NCI-H128 (cell line): ENCODE results near the gene KCP.

Experiments used
- DNase-seq: peaks from one replicate; lab custom pipeline; 2025; ENCODE audit not compliant: unreplicated experiment; lab: John Stamatoyannopoulos, UW

The KCP gene

GRCh38 chr7:128860158-128861073, 50.1 kb downstream of the KCP start:
- no peak for DNase-seq

- no peak for DNase-seq
These were observed 51.0 kb downstream of the KCP start for GRCh38 chr7:128859232-128860157.

- DNase-seq, result no peak
These were observed 51.9 kb downstream of the KCP start for GRCh38 chr7:128858380-128859231.

GRCh38 chr7:128856001-128856718, 54.3 kb downstream of the KCP start:
- DNase-seq, result no peak

GRCh38 chr7:128855559-128855958, 55.0 kb downstream of the KCP start:
- DNase-seq, result no peak

- no peak for DNase-seq
These were observed 56.1 kb downstream of the KCP start for GRCh38 chr7:128854396-128854795.

- no peak for DNase-seq
These were observed 56.7 kb downstream of the KCP start for GRCh38 chr7:128853799-128854198.

- DNase-seq, result no peak
These were observed 57.8 kb downstream of the KCP start for GRCh38 chr7:128852537-128853254.

GRCh38 chr7:128849804-128850490, 60.6 kb downstream of the KCP start:
- DNase-seq, result no peak

- DNase-seq, result no peak
These were observed 61.4 kb downstream of the KCP start for GRCh38 chr7:128849156-128849515.

GRCh38 chr7:128848289-128849155, 62.0 kb downstream of the KCP start:
- DNase-seq, result no peak

- no peak for DNase-seq
These were observed 62.7 kb downstream of the KCP start for GRCh38 chr7:128847721-128848211.

- DNase-seq, result no peak
These were observed 63.6 kb downstream of the KCP start for GRCh38 chr7:128846781-128847444.

GRCh38 chr7:128845987-128846386, 64.5 kb downstream of the KCP start:
- DNase-seq, result no peak

GRCh38 chr7:128845475-128845874, 65.0 kb downstream of the KCP start:
- DNase-seq, result no peak

GRCh38 chr7:128844777-128845311, 65.7 kb downstream of the KCP start:
- no peak for DNase-seq

- DNase-seq, result no peak
These were observed 66.4 kb downstream of the KCP start for GRCh38 chr7:128843938-128844621.
